Glomerular visceral epithelial cell (primary cell): ENCODE measurements around the gene HSD11B1.

Experiments used
- DNase-seq: peaks from one replicate; pipeline ENCODE4 v3.0.0-alpha.2; 2016; ENCODE audit errors: extremely low spot score

Gene HSD11B1

DNA sequence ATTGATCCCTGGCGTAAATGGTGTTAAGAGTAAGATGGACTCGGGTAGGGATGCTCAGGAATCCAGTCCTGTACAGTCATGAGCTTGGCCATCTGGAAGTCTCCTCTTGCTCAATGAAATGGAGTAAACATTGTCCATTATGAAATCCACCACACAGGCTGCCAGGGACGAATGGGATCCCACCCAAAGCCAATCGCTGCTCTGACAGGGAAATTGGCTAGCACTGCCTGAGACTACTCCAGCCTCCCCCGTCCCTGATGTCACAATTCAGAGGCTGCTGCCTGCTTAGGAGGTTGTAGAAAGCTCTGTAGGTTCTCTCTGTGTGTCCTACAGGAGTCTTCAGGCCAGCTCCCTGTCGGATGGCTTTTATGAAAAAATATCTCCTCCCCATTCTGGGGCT lies at the start of gene HSD11B1:
Gene HSD11B1 (plus strand): TSS at position 263 of the 400 bp plus-strand sequence. CDS start 97 bp downstream, at position 360.
- no peak for DNase-seq

DNA sequence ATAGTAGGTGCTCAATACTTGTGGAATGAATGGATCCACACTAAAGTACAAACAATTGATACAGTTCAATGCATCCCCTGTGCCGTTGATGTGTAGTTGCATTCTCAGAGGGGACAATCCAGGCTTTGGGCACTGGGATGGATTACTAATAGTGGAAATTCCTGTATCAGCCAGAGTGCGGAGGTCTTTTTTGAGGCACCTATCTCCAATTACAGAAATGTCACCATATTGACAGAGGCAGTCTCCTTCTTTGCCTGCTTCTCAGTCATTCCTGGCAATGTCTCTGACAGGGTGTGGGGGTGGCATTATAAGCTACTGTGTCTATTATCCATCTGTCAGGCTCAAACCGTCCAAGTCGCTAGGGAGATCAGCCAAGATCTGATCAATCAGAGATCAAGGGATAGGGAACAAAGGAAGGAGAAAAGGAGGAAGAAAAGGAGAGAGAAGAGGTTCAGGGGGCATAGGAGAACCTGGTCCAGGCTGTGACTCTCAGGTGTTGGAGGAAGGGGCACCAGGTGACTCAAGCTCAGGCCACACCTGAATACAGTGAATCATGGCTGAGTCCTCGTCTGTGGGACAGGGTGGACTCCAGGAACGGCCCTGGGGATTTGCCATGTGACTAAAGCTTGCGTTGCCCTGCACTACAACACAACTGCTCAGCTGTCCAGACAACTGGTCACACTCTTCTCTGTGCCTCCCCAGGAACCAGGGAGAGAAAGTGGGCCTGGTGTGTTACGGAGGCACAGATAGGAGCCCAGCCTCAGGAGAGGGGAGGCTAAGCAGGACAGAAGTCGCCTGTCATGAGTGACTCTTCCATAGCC lies 49.0 kb upstream of the HSD11B1 start:
- peak; percentile 42 for DNase-seq

DNA sequence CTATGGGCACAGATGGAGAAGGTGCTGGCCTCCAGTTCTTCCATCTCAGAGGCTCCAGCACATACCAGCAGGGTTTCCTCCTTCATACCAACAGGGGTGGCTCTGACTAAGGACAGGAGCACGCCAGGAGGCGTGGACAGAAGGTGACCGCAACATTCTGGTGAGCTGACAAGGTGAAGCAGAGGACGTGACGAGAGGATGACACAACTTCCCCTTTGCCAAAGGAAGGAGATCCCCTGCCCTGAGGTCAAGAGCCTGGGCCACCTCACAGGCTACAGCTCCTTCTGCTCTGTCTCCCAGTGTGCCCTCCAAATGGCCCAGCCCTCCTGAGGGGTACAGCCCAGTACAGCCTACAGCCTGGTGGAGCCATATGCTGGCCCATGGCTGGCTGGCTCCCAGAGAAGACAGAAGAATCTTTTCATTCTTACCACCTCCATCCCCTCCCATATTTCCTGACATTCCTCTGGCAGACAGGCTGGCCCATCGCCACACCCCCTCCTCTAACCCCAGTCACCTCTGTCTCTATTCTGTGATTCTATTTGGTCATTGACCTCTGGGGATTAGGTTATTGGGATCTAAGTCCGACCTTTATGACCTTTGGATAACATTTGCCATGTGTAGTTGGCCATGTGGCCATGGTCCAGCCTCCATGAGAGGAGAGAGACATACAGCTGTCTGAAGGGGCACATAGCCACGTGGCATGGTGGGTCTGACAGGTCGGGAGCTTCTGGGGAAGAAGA lies 47.3 kb upstream of the HSD11B1 start:
- peak; percentile 95 for DNase-seq

GRCh38 chr1:209657918-209658317 lies 46.7 kb upstream of the HSD11B1 start:
- no peak for DNase-seq

- peak; percentile 62 for DNase-seq
Observed at GRCh38 chr1:209659909-209660308, 44.7 kb upstream of the HSD11B1 start.

DNA sequence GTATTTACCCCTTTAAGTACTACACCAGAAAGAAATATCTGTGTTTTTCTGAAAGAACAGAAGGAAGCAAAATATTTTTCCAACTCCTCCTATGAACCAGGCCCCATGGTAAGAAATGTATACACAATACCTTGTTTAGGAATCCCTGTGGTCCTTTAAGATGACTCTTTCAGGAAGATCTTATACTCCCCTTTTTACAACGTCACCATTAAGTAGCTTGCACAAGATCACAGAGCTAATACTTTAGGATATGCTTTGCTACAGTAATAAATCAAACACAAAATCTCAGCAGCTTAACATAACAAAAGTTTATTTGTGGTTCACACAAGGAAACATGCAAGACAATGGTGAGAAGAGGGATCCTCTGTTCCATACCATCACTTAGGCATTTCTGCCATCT lies 43.6 kb upstream of the HSD11B1 start:
- DNase-seq, result no peak

GRCh38 chr1:209662879-209663327 lies 41.7 kb upstream of the HSD11B1 start:
- DNase-seq, result no peak

GRCh38 chr1:209667103-209667502 lies 37.5 kb upstream of the HSD11B1 start:
- DNase-seq, result no peak

DNA sequence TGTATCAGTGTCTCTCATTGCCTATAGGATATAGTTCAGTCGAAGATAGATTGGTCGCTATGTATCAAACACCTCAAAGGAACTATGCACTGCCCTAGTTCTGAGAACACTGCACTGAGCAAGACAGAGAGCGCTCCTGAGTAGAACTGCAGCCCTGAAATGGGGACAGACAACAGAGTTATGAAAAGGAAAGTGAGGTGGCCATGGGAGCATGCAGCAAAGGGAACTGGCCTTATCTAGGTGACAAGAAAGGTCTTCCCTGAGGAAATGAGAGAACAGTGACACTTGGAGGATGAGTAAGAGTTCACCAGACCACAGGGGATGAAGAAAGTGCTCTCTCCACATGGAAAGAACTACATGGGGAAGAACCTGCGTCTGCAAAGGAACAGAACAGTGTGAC lies 36.9 kb upstream of the HSD11B1 start:
- DNase-seq, result no peak

- no peak for DNase-seq
Observed at GRCh38 chr1:209670441-209671082, 34.1 kb upstream of the HSD11B1 start.

- no peak for DNase-seq
Observed at GRCh38 chr1:209672705-209673630, 31.7 kb upstream of the HSD11B1 start.

DNA sequence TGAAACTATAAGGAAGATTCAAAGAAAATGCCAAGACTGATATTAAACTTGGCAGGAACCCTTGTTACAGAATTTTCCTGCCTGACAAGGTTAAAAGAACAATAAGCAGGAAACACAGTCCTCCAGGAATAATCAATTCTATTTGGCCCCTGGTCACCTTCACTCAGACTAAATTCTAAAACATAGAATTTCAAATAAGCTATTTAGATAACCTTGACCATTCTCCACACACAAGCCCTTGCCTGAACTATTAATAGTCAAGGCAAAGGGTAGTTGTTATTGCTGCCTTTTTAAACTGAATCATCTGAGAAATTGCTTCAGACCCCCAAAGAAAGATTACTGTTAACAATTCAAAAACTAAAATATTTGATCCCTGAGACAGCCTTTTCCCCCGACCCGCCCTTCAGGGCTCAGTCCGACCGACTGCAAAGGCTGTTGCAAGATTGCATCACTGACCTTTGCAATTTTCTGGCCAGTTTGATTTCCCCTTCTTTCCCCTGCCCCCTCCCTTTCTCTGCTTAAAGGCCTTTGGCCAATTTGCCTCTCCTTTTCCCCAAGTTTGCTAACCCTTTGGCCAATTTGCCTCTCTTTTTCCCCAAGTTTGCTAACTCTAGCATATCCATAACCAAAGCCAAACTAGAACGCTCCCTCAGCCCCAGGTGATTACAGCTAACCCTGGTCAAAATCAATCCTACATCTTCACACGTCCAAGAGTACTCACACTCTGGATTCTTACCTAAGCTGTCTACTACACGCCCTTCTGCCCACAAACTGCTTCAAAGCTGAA lies 30.8 kb upstream of the HSD11B1 start:
- no peak for DNase-seq

DNA sequence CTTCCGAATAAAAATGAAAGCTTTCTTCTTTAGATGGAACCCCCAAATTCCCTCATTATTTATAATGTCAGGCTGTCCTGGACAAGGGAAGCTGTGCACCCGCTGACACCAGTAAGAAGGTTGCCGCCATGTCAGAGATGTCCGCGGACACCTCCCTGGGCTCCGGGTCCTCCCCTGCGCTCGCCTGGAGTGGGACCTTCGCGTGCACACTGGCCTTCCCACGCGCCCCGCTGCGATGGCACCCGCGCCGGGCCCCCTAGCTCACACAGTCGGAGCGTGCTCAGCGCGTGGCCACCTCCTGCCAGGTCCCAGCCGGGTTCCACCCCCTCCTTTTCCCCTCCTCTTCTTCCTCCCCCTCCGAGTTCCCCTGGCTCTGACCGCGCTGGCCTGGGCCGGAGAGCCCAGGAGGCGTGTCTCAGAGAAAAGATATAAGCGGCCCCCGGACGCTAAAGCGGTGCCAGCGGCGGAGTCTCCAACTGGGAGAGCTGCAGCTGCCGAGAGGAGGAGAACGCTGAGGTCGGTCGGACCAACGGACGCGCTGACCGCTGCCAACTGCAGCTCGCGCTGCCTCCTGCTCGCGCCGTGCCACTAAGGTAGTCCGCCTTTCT lies 29.6 kb upstream of the HSD11B1 start, which contains the start of gene G0S2:
Gene G0S2 (plus strand): TSS at position 456 of the 608 bp plus-strand sequence. CDS start 273 bp downstream, outside the sequence.
- DNase-seq, result peak; percentile 78

DNA sequence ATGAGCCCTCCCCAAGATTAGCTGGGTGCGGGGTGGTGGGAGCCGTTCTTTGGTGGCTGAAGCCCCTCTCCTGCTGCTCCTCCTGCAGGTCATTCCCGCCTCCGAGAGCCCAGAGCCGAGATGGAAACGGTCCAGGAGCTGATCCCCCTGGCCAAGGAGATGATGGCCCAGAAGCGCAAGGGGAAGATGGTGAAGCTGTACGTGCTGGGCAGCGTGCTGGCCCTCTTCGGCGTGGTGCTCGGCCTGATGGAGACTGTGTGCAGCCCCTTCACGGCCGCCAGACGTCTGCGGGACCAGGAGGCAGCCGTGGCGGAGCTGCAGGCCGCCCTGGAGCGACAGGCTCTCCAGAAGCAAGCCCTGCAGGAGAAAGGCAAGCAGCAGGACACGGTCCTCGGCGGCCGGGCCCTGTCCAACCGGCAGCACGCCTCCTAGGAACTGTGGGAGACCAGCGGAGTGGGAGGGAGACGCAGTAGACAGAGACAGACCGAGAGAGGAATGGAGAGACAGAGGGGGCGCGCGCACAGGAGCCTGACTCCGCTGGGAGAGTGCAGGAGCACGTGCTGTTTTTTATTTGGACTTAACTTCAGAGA lies 29.0 kb upstream of the HSD11B1 start:
- no peak for DNase-seq

DNA sequence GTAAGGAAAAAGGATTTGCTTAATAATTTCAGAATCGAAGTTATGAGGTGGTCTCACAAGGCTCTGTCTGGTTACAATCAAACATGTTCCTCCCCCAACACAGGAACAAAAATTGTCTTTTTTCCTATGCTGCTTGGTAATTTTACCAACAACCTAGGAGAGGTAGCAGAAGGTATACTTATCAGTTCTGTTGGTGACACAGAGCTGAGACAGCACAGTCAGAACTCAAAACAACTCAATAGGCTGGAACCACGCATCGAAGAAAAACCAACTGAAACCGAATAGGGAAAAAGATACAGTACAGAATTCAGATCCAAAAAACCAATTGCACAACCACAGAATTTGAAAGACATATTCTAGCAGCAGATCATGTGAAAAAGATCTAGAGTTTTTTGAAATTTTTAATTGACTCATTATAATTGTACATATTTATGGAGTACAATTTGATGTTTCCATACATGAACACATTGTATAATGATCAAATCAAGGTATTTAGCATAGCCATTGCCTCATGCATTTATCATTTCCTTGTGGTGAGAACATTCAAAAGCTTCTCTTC lies 25.6 kb upstream of the HSD11B1 start:
- no peak for DNase-seq

DNA sequence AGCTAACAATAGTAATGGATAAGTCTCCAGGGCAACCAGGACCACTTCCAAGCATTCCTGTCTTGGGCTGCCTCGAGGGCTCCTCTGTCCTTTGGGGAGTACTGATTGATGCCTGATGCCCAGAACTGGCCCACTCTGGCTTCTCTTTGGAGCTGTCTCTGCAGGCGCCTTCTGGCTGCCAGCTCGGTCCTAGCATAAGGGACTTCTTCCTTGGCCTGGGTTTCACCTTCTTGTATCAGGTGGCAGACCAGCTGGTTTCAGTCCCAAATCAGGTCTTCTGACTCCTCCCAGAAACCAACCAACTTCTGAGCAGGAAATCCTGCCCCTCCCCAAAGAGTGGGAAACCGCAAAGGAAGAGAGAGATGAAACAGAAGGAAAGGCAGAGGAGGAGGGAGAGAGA lies 18.8 kb upstream of the HSD11B1 start:
- no peak for DNase-seq

DNA sequence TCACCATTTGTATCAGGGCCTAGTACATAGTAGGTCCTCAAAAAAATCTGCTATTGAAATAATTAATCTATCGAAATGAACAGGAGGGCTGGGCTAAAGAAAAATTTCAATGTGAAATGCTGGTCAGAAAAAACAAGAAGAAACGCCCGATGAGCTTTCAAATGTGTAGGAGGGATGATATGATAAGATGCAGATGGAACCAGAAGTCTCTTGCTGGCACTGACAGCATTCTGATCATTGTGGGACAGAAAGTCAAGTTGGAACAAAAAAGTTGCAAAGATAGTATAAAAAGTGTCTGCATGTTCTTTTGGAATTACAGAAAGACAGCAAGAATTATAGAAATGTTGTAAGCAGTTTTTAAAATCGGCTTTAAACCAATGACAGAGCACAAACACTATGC lies 18.3 kb upstream of the HSD11B1 start:
- DNase-seq, result no peak

- DNase-seq, result peak; percentile 41
Observed at GRCh38 chr1:209688746-209689234, 15.9 kb upstream of the HSD11B1 start.

DNA sequence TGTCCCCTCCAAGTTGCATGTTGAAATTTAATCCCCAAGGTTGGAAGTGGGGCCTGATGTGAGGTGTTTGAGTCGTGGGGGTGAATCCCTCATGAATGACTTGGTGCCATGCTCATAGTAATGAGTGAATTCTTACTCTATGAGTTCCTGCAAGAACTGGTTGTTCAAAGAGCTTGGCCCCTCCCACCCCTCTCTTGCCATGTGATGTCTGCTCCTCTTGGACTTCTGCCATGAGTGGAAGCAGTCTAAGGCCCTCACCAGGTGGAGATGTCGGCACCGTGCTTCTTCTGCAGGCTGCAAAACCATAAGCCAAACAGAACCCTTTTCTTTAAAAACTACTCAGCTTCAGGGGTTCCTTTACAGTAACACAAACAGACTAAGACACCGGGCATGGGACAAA lies 15.2 kb upstream of the HSD11B1 start:
- DNase-seq, result no peak
